ENCODE measurements around the gene TBC1D14.

DNA sequence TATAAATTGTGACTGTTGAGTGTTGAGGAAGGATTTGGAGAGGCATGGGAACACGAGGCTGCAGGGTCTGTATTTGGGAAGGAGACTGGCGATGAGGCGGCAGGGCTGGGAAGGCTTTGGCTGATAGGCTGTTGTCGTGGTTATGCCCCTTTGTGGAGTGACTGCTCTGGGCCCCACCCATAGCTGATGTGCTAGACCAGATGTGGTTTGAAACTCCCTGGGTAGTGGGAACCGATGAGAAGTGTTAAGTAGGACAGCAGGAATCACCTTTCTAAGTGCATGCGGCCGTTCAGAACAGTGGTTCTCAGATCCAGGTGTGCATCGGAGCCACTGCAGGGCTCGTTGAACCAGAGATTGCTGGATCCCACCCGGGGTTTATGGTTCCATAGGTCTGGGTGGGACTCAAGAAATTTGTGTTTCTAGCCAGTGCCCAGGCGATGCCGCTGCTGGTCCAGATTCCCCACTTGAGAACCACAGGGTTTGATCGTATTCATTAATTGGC is 42.3 kb downstream of the TBC1D14 start:
- TF ChIP-seq, protein P1, sequence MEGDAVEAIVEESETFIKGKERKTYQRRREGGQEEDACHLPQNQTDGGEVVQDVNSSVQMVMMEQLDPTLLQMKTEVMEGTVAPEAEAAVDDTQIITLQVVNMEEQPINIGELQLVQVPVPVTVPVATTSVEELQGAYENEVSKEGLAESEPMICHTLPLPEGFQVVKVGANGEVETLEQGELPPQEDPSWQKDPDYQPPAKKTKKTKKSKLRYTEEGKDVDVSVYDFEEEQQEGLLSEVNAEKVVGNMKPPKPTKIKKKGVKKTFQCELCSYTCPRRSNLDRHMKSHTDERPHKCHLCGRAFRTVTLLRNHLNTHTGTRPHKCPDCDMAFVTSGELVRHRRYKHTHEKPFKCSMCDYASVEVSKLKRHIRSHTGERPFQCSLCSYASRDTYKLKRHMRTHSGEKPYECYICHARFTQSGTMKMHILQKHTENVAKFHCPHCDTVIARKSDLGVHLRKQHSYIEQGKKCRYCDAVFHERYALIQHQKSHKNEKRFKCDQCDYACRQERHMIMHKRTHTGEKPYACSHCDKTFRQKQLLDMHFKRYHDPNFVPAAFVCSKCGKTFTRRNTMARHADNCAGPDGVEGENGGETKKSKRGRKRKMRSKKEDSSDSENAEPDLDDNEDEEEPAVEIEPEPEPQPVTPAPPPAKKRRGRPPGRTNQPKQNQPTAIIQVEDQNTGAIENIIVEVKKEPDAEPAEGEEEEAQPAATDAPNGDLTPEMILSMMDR (IDR thresholded peaks at IDR 0.05) = no peak
- TF ChIP-seq POLR2A (IDR thresholded peaks at IDR 0.05) = no peak
